NB4 (cell line): ENCODE measurements around the gene MRPS26.

Experiments used
- MYC ChIP-seq: IDR thresholded peaks from 2 replicates; pipeline ENCODE4 v1.6.1; 2011; ENCODE audit warnings: low read depth, low read length
- POLR2A ChIP-seq: IDR thresholded peaks from 2 replicates; pipeline ENCODE4 v1.6.1; 2011; ENCODE audit warnings: mild to moderate bottlenecking; ENCODE audit not compliant: insufficient read length; ENCODE audit errors: extremely low read depth
- TF ChIP-seq, protein P1 (sequence below): IDR thresholded peaks from one replicate; pipeline ENCODE4 v1.5.1; 2012; ENCODE audit warnings: low read depth, low read length

DNA sequence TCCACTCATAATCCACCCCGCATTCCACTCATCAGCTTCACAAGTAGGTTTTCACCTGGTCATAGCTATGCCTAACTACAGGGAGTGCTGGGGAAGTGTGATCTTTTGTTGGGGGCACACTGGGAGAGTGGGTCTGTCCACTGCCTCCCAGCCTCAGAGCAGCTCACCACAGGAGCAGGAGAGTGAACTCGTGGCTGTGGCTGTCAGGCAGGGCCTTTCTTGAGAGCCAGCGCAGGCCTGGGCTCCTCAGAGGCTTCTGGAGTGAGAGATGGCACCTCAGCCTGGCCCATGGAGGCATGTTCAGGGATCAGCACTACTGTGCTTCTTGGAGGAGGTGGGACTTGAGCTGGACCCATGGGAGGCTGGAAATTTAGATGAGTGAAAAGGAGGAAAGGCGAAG lies 6.4 kb upstream of the MRPS26 start:
- TF ChIP-seq, protein P1, sequence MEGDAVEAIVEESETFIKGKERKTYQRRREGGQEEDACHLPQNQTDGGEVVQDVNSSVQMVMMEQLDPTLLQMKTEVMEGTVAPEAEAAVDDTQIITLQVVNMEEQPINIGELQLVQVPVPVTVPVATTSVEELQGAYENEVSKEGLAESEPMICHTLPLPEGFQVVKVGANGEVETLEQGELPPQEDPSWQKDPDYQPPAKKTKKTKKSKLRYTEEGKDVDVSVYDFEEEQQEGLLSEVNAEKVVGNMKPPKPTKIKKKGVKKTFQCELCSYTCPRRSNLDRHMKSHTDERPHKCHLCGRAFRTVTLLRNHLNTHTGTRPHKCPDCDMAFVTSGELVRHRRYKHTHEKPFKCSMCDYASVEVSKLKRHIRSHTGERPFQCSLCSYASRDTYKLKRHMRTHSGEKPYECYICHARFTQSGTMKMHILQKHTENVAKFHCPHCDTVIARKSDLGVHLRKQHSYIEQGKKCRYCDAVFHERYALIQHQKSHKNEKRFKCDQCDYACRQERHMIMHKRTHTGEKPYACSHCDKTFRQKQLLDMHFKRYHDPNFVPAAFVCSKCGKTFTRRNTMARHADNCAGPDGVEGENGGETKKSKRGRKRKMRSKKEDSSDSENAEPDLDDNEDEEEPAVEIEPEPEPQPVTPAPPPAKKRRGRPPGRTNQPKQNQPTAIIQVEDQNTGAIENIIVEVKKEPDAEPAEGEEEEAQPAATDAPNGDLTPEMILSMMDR, result no peak
- no peak for TF ChIP-seq POLR2A
- no peak for TF ChIP-seq MYC
